ENCODE data around the gene GSTM3. TPM values are rescaled to one million over a fixed set of nuclear protein-coding genes. Genes with fewer than 3 reads are reported as not detected.

Gene GSTM3
- total RNA-seq, 1 donor from 2014 or later, result 26.1 TPM

DNA sequence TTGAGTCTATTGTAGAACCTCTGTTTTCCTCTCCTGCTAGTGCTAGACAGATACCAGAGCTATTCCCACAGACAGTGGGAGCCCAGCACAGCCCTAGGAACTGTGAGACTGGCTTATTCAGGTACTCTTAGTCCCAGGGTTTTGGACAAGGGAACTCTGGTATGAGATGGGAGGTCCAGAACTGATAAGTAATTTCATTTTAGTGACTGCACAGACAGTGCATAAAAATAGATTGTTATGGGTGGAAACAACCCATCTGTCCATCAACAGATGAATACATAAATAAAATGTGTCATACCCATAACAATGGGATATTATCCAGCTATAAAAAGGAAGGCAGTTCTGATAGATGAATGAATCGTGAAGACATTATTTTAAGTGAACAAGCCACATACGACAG lies 13.9 kb upstream of the GSTM3 start:
- Histone ChIP-seq H2AFZ (ENCODE audit: low read depth, low read length) (no peak overlapping the region), H3K4me2 (ENCODE audit: low read length) (no peak overlapping the region), H3K9me3 (ENCODE audit: insufficient read depth, low read depth, low read length) (no peaks in the 10 kb centered on the region), H3K79me2 (ENCODE audit: insufficient read depth, low read length) (no peaks in the 10 kb centered on the region), H3K4me3 (ENCODE audit: insufficient read depth, low read depth, low read length) (no peak overlapping the region), H4K20me1 (ENCODE audit: insufficient read depth, low read length) (no peaks in the 10 kb centered on the region), H3K27ac (ENCODE audit: low read depth, low read length) (no peak overlapping the region), H3K9ac (ENCODE audit: low read length) (no peak overlapping the region), H3K27me3 (ENCODE audit: insufficient read depth, low read length) (peaks cover under 1% of the 10 kb centered on the region), H3K4me1 (ENCODE audit: insufficient read depth, low read length) (no peaks in the 10 kb centered on the region), H3K36me3 (ENCODE audit: insufficient read depth, low read length) (no peaks in the 10 kb centered on the region)
- no peak overlapping the region for H3K27ac Mint-ChIP-seq (ENCODE audit: unreplicated experiment)
- DNase-seq (ENCODE audit: low read depth) (no peak), FAIRE-seq (no peak)
- TF ChIP-seq CTCF (IDR thresholded peaks at IDR 0.05; ENCODE audit: insufficient read depth, low read depth, low read length) (no peak), EZH2 (IDR thresholded peaks at IDR 0.05; ENCODE audit: insufficient read depth, low read length) (no peak)
- H3K27me3 Mint-ChIP-seq (ENCODE audit: low read depth, unreplicated experiment), result peaks cover 45% of the 10 kb centered on the region
- peaks cover 3% of the 10 kb centered on the region for H3K9me3 Mint-ChIP-seq (ENCODE audit: unreplicated experiment)
- H3K36me3 Mint-ChIP-seq (ENCODE audit: low read depth, unreplicated experiment), result peaks cover 4% of the 10 kb centered on the region
- no peaks in the 10 kb centered on the region for H3K4me1 Mint-ChIP-seq (ENCODE audit: low read depth, unreplicated experiment)
- H3K4me3 Mint-ChIP-seq (ENCODE audit: unreplicated experiment), result no peak overlapping the region

DNA sequence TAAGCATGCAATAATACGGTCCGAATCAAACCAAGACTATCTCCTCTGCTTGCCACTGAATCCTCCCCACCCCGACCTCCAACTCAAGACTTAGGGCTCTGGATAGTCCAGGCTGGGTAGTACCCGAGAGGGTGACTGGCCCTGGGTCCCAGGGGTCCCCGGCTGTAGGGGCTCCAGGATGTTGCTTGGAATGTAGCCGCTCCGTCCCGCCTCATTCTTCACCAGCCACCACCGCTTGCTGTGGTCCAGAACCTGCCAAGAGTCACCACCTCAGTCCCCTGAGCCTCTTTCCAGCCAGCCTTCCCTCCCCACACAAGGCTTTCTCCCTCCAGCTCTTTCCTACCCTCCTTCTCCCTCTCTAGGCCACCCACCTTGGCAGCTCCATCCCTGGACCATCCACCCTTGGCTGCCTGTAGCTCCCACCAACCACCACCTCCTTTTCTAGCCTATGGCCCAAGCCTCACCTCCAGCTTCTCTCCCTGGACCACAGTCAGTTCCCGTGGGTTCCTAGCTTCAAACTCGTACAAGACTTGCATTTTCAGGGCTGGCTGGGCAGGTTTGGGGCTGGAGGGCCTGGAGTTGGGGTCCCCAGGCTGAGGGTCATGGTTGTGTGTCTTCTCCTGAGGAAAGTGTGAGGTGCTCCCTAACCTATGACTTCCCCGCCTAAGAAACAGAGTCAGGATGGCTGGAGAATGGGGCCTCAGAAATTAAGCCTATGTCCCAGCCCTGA lies 10.9 kb upstream of the GSTM3 start:
- H3K4me2 ChIP-seq (ENCODE audit: low read length), result no peak overlapping the region
- no peak for DNase-seq (ENCODE audit: low read depth)
- H3K27ac ChIP-seq (ENCODE audit: low read depth, low read length), result no peak overlapping the region
- H3K27me3 ChIP-seq (ENCODE audit: insufficient read depth, low read length), result peaks cover 3% of the 10 kb centered on the region
- Mint-ChIP-seq H3K27me3 (ENCODE audit: low read depth, unreplicated experiment) (peaks cover 59% of the 10 kb centered on the region), H3K4me3 (ENCODE audit: unreplicated experiment) (no peak overlapping the region), H3K27ac (ENCODE audit: unreplicated experiment) (no peak overlapping the region), H3K36me3 (ENCODE audit: low read depth, unreplicated experiment) (peaks cover 2% of the 10 kb centered on the region), H3K9me3 (ENCODE audit: unreplicated experiment) (peaks cover 20% of the 10 kb centered on the region), H3K4me1 (ENCODE audit: low read depth, unreplicated experiment) (no peaks in the 10 kb centered on the region)
- H3K79me2 ChIP-seq (ENCODE audit: insufficient read depth, low read length), result no peaks in the 10 kb centered on the region
- no peaks in the 10 kb centered on the region for H4K20me1 ChIP-seq (ENCODE audit: insufficient read depth, low read length)
- H3K4me3 ChIP-seq (ENCODE audit: insufficient read depth, low read depth, low read length), result no peak overlapping the region
- FAIRE-seq, result no peak
- no peak overlapping the region for H2AFZ ChIP-seq (ENCODE audit: low read depth, low read length)
- no peak for TF ChIP-seq CTCF (IDR thresholded peaks at IDR 0.05; ENCODE audit: insufficient read depth, low read depth, low read length)
- no peak for TF ChIP-seq EZH2 (IDR thresholded peaks at IDR 0.05; ENCODE audit: insufficient read depth, low read length)
- H3K36me3 ChIP-seq (ENCODE audit: insufficient read depth, low read length), result no peaks in the 10 kb centered on the region
- no peak overlapping the region for H3K9ac ChIP-seq (ENCODE audit: low read length)
- peaks cover 3% of the 10 kb centered on the region for H3K9me3 ChIP-seq (ENCODE audit: insufficient read depth, low read depth, low read length)
- H3K4me1 ChIP-seq (ENCODE audit: insufficient read depth, low read length), result no peaks in the 10 kb centered on the region

GRCh38 chr1:109750920-109751319 lies 10.1 kb upstream of the GSTM3 start:
- H3K9ac ChIP-seq (ENCODE audit: low read length), result no peak overlapping the region
- no peaks in the 10 kb centered on the region for H4K20me1 ChIP-seq (ENCODE audit: insufficient read depth, low read length)
- FAIRE-seq (no peak), DNase-seq (ENCODE audit: low read depth) (no peak)
- H3K79me2 ChIP-seq (ENCODE audit: insufficient read depth, low read length), result no peaks in the 10 kb centered on the region
- no peaks in the 10 kb centered on the region for H3K4me1 Mint-ChIP-seq (ENCODE audit: low read depth, unreplicated experiment)
- H3K36me3 ChIP-seq (ENCODE audit: insufficient read depth, low read length), result no peaks in the 10 kb centered on the region
- no peaks in the 10 kb centered on the region for H3K4me1 ChIP-seq (ENCODE audit: insufficient read depth, low read length)
- TF ChIP-seq CTCF (IDR thresholded peaks at IDR 0.05; ENCODE audit: insufficient read depth, low read depth, low read length), result no peak
- no peak for TF ChIP-seq EZH2 (IDR thresholded peaks at IDR 0.05; ENCODE audit: insufficient read depth, low read length)
- peaks cover 21% of the 10 kb centered on the region for H3K9me3 Mint-ChIP-seq (ENCODE audit: unreplicated experiment)
- no peak overlapping the region for H2AFZ ChIP-seq (ENCODE audit: low read depth, low read length)
- peaks cover 3% of the 10 kb centered on the region for H3K27me3 ChIP-seq (ENCODE audit: insufficient read depth, low read length)
- peaks cover 3% of the 10 kb centered on the region for H3K9me3 ChIP-seq (ENCODE audit: insufficient read depth, low read depth, low read length)
- peaks cover 61% of the 10 kb centered on the region for H3K27me3 Mint-ChIP-seq (ENCODE audit: low read depth, unreplicated experiment)
- no peak overlapping the region for H3K27ac Mint-ChIP-seq (ENCODE audit: unreplicated experiment)
- peaks cover 2% of the 10 kb centered on the region for H3K36me3 Mint-ChIP-seq (ENCODE audit: low read depth, unreplicated experiment)
- H3K4me3 Mint-ChIP-seq (ENCODE audit: unreplicated experiment), result no peak overlapping the region
- H3K4me2 ChIP-seq (ENCODE audit: low read length), result no peak overlapping the region
- H3K4me3 ChIP-seq (ENCODE audit: insufficient read depth, low read depth, low read length), result no peak overlapping the region
- H3K27ac ChIP-seq (ENCODE audit: low read depth, low read length), result no peak overlapping the region

All from astrocyte (in vitro differentiated cells and primary cell).